ENCODE results near the gene CCDC15.

DNA sequence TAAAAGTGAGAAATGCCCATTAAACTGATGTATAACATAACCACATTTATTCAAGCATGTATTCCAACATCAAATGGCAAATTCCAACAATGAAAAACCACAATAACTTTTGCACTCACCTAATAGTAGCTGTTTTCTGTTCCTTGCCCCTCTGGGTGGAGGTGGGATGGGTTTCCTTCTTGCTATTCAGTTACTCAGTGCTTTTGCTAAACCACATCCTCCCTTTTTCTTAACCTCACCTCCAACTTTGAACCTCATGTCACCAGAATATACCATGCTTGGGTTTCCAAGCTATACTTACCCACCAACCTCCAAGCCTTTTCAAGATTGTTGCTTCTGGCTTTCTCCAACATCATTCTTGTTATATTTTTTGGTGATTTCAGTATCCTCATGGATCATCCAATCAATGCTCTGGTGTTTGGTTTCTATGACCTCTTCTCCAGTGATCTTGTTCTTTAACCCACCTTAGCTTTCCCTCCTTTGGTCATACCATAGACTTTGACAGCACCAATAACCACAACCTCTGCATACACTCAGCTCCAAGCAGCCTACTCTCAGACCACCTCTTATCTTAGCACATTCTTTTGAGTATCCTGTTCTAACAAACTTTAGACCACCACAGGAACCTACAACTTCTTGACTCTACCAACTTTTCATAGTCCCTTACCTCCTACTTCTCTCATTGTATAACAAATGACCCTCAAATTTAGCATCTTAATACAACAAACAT is 3.2 kb upstream of the CCDC15 start:
- TF ChIP-seq ZNF140 (tag by site-specific recombination; IDR thresholded peaks at IDR 0.05): no peak
- TF ChIP-seq, protein P1, sequence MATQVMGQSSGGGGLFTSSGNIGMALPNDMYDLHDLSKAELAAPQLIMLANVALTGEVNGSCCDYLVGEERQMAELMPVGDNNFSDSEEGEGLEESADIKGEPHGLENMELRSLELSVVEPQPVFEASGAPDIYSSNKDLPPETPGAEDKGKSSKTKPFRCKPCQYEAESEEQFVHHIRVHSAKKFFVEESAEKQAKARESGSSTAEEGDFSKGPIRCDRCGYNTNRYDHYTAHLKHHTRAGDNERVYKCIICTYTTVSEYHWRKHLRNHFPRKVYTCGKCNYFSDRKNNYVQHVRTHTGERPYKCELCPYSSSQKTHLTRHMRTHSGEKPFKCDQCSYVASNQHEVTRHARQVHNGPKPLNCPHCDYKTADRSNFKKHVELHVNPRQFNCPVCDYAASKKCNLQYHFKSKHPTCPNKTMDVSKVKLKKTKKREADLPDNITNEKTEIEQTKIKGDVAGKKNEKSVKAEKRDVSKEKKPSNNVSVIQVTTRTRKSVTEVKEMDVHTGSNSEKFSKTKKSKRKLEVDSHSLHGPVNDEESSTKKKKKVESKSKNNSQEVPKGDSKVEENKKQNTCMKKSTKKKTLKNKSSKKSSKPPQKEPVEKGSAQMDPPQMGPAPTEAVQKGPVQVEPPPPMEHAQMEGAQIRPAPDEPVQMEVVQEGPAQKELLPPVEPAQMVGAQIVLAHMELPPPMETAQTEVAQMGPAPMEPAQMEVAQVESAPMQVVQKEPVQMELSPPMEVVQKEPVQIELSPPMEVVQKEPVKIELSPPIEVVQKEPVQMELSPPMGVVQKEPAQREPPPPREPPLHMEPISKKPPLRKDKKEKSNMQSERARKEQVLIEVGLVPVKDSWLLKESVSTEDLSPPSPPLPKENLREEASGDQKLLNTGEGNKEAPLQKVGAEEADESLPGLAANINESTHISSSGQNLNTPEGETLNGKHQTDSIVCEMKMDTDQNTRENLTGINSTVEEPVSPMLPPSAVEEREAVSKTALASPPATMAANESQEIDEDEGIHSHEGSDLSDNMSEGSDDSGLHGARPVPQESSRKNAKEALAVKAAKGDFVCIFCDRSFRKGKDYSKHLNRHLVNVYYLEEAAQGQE (tag by site-specific recombination; IDR thresholded peaks at IDR 0.05): no peak
- TF ChIP-seq, protein P2, sequence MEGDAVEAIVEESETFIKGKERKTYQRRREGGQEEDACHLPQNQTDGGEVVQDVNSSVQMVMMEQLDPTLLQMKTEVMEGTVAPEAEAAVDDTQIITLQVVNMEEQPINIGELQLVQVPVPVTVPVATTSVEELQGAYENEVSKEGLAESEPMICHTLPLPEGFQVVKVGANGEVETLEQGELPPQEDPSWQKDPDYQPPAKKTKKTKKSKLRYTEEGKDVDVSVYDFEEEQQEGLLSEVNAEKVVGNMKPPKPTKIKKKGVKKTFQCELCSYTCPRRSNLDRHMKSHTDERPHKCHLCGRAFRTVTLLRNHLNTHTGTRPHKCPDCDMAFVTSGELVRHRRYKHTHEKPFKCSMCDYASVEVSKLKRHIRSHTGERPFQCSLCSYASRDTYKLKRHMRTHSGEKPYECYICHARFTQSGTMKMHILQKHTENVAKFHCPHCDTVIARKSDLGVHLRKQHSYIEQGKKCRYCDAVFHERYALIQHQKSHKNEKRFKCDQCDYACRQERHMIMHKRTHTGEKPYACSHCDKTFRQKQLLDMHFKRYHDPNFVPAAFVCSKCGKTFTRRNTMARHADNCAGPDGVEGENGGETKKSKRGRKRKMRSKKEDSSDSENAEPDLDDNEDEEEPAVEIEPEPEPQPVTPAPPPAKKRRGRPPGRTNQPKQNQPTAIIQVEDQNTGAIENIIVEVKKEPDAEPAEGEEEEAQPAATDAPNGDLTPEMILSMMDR (tag by site-specific recombination; IDR thresholded peaks at IDR 0.05): no peak

Data from HEK293 (cell line).